Esophagus squamous epithelium (tissue), 5 donors: ENCODE measurements around the gene LECT2. TPM values are rescaled to one million over a fixed set of nuclear protein-coding genes. Genes with fewer than 3 reads are reported as not detected.

Source experiments
- DNase-seq: peaks from one replicate; lab custom pipeline; 2025; lab: John Stamatoyannopoulos, UW
- H3K27ac ChIP-seq, 4 donors: fragments of 200-600 bp; sonication (generic); one replicate each; pipeline ENCODE4 v1.5.1; 2016 to 2019; ENCODE audit warnings: mild to moderate bottlenecking in 1 of 4
- H3K27me3 ChIP-seq, 4 donors: fragments of 200-600 bp; sonication (generic); 1 replicate in 3 of 4; 2 replicates in 1 of 4; pipeline versions ENCODE4 v1.5.1 to v1.6.0; 2017 to 2021; ENCODE audit warnings: antibody characterized with exemption in 1 of 4
- H3K36me3 ChIP-seq, 3 donors: fragments of 200-600 bp; sonication (generic); one replicate each; pipeline ENCODE4 v1.5.1; 2016 to 2019
- H3K4me1 ChIP-seq, 3 donors: fragments of 200-600 bp; sonication (generic); one replicate each; pipeline ENCODE4 v1.5.1; 2017 to 2019
- H3K4me3 ChIP-seq, 4 donors: fragments of 200-600 bp; sonication (generic); 1 replicate in 3 of 4; 2 replicates in 1 of 4; pipeline ENCODE4 v1.5.1; 2016 to 2019; ENCODE audit warnings: mild to moderate bottlenecking in 2 of 4, moderate library complexity in 1 of 4
- H3K9me3 ChIP-seq, 3 donors: fragments of 200-600 bp; sonication (generic); one replicate each; pipeline ENCODE4 v1.5.1; 2016 to 2019
- CTCF ChIP-seq, 6 experiments: fragments of 450-650 bp in 4 of 6; fragments of 200-600 bp in 2 of 6; sonication (generic) in 2 of 6; IDR thresholded peaks; one replicate each; pipeline ENCODE4 v1.5.1; 2016 to 2019; ENCODE audit warnings: antibody characterized with exemption in 6 of 6, mild to moderate bottlenecking in 4 of 6, moderate library complexity in 4 of 6
- POLR2A ChIP-seq, 4 donors: fragments of 450-650 bp; IDR thresholded peaks; one replicate each; pipeline ENCODE4 v1.6.1; 2017; ENCODE audit warnings: antibody characterized with exemption in 4 of 4, mild to moderate bottlenecking in 4 of 4, moderate library complexity in 3 of 4
- WGBS, 2 donors: methylation state at CpG; one replicate each; pipeline ENCODE4 v1.1.5; 2018; 5-methylcytosine and 5-hydroxymethylcytosine counted together
- intact Hi-C: fragments of 100-400 bp; cut with DNase I; formaldehyde crosslinking; loops from one replicate; pipeline ENCODE4 v1.15.0; 2022
- total RNA-seq, 4 donors: library from RNA; depleted of rRNA; stranded (reverse); fragments of >200 nt; gene quantifications; one replicate each; pipeline ENCODE4 v1.1.0, GENCODE V29; 2016
- donor health status: DM: yes; HTN: yes; CAD: no.

LECT2 gene
- total RNA-seq, 4 donors from 2014 or later = not detected

- Histone ChIP-seq H3K36me3 (no peaks in the 10 kb centered on the region), H3K27me3 (peaks cover 0 to 37% (median 0%) of the 10 kb centered on the region in 4 donors), H3K4me3 (no peak overlapping the region), H3K4me1 (peaks cover 0 to 6% (median 3%) of the 10 kb centered on the region in 3 donors), H3K9me3 (no peaks in the 10 kb centered on the region), H3K27ac (no peak overlapping the region)
- intact Hi-C loops = no loop called here
- 19 to 28% methylated on average over 12 to 17 of the region's 17 CpGs for WGBS, 2 donors
- no peak for DNase-seq
- TF ChIP-seq CTCF (IDR thresholded peaks at IDR 0.05) = peak in 5 of 6 experiments; percentile 54 to 86 (median 66)
- TF ChIP-seq POLR2A (IDR thresholded peaks at IDR 0.05) = no peak
Measured at GRCh38 chr5:135977375-135977928, 22.7 kb upstream of the LECT2 start.

GRCh38 chr5:135976216-135976615, 21.4 kb upstream of the LECT2 start:
- H3K4me1 ChIP-seq = peaks cover 0 to 6% (median 3%) of the 10 kb centered on the region in 3 donors
- TF ChIP-seq CTCF (IDR thresholded peaks at IDR 0.05) (no peak), POLR2A (IDR thresholded peaks at IDR 0.05) (no peak)
- WGBS, 2 donors = 72 to 76% methylated on average over 7 of the region's 7 CpGs
- H3K36me3 ChIP-seq = no peaks in the 10 kb centered on the region
- H3K27ac ChIP-seq = no peak overlapping the region
- no peaks in the 10 kb centered on the region for H3K9me3 ChIP-seq
- peaks cover 0 to 45% (median 0%) of the 10 kb centered on the region in 4 donors for H3K27me3 ChIP-seq
- DNase-seq = no peak
- intact Hi-C loops = no loop called here
- H3K4me3 ChIP-seq = no peak overlapping the region

GRCh38 chr5:135975122-135975521, 20.3 kb upstream of the LECT2 start:
- DNase-seq = no peak
- H3K36me3 ChIP-seq = no peaks in the 10 kb centered on the region
- peaks cover 0 to 45% (median 0%) of the 10 kb centered on the region in 4 donors for H3K27me3 ChIP-seq
- WGBS, 2 donors = 89 to 90% methylated on average over 4 of the region's 4 CpGs
- H3K27ac ChIP-seq = no peak overlapping the region
- peaks cover 0 to 6% (median 3%) of the 10 kb centered on the region in 3 donors for H3K4me1 ChIP-seq
- no peak overlapping the region for H3K4me3 ChIP-seq
- H3K9me3 ChIP-seq = no peaks in the 10 kb centered on the region
- intact Hi-C loops = no loop called here
- TF ChIP-seq POLR2A (IDR thresholded peaks at IDR 0.05) (no peak), CTCF (IDR thresholded peaks at IDR 0.05) (no peak)

- TF ChIP-seq CTCF (IDR thresholded peaks at IDR 0.05) = no peak
- peaks cover 0 to 3% (median 3%) of the 10 kb centered on the region in 3 donors for H3K4me1 ChIP-seq
- no peaks in the 10 kb centered on the region for H3K9me3 ChIP-seq
- DNase-seq = no peak
- no peaks in the 10 kb centered on the region for H3K36me3 ChIP-seq
- intact Hi-C loops = no loop called here
- H3K27ac ChIP-seq = no peak overlapping the region
- peaks cover 0 to 45% (median 0%) of the 10 kb centered on the region in 4 donors for H3K27me3 ChIP-seq
- H3K4me3 ChIP-seq = no peak overlapping the region
Measured at GRCh38 chr5:135974021-135974600, 19.3 kb upstream of the LECT2 start.

- Histone ChIP-seq H3K36me3 (no peaks in the 10 kb centered on the region), H3K4me3 (no peak overlapping the region), H3K9me3 (no peaks in the 10 kb centered on the region), H3K27ac (no peak overlapping the region), H3K4me1 (peaks cover 0 to 3% (median 3%) of the 10 kb centered on the region in 3 donors), H3K27me3 (peaks cover 0 to 45% (median 0%) of the 10 kb centered on the region in 4 donors)
- TF ChIP-seq POLR2A (IDR thresholded peaks at IDR 0.05) = no peak
- no peak for TF ChIP-seq CTCF (IDR thresholded peaks at IDR 0.05)
- DNase-seq = no peak
- WGBS, 2 donors = 61 to 89% methylated on average over 2 of the region's 2 CpGs
- intact Hi-C loops = no loop called here
Measured at GRCh38 chr5:135973323-135974020, 18.7 kb upstream of the LECT2 start.
